Endothelial cell of umbilical vein (primary cell): ENCODE measurements around the gene HOXB3. TPM values are rescaled to one million over a fixed set of nuclear protein-coding genes. Genes with fewer than 3 reads are reported as not detected.

Source experiments
- BruUV-seq: library from RNA; stranded (reverse); fragments of 400-500 nt; replicated peaks from 2 replicates; lab custom pipeline; 2021; lab: Mats Ljungman, UMichigan
- CTCF ChIA-PET: fragments of 300-600, 350-600 bp; sonication (Branson Sonifier 250); formaldehyde crosslinking; loops from one replicate; lab custom pipeline; 2021; ENCODE audit warnings: antibody characterized with exemption, inconsistent platforms; lab: Charles Lee
- POLR2A ChIA-PET: fragments of 300-600, 350-600 bp; sonication (Branson Sonifier 250); formaldehyde crosslinking; loops from one replicate; lab custom pipeline; 2021; ENCODE audit warnings: antibody characterized with exemption, inconsistent platforms; lab: Charles Lee
- DNase-seq: peaks from one replicate; pipeline ENCODE4 v3.0.0-alpha.2; 2011; ENCODE audit warnings: low read depth, low spot score
- FAIRE-seq: peaks from 2 replicates; lab custom pipeline; 2011; peaks lifted over from hg19 to GRCh38; lab: Jason Lieb, UNC
- H2AFZ ChIP-seq: 2 replicates; pipeline ENCODE4 v1.6.0; 2012; ENCODE audit warnings: low read depth, low read length, control low read depth, inconsistent platforms
- H3K27ac ChIP-seq: 2 replicates; pipeline ENCODE4 v1.5.1; 2011; ENCODE audit warnings: low read depth, mild to moderate bottlenecking, control low read depth, low read length, moderate library complexity; ENCODE audit not compliant: insufficient read depth
- H3K27me3 ChIP-seq, 2 experiments: 2 replicates each; pipeline versions ENCODE4 v1.6.0 to v1.6.1; 2011; ENCODE audit warnings: low read length in 2 of 2, mixed read lengths in 1 of 2; ENCODE audit not compliant: control insufficient read depth in 2 of 2, insufficient read depth in 2 of 2
- H3K36me3 ChIP-seq, 2 experiments: 2 replicates in 1 of 2; 3 replicates in 1 of 2; pipeline ENCODE4 v1.5.1; 2011; ENCODE audit warnings: low read length in 2 of 2, mild to moderate bottlenecking in 1 of 2, moderate library complexity in 1 of 2; ENCODE audit not compliant: control insufficient read depth in 2 of 2, insufficient read depth in 2 of 2; ENCODE audit errors: extremely low read depth in 1 of 2
- H3K4me1 ChIP-seq: 3 replicates; pipeline ENCODE4 v1.5.1; 2011; ENCODE audit warnings: mild to moderate bottlenecking, low read length; ENCODE audit not compliant: control insufficient read depth, insufficient read depth; ENCODE audit errors: extremely low read depth
- H3K4me2 ChIP-seq: 2 replicates; pipeline ENCODE4 v1.6.1; 2011; ENCODE audit warnings: low read length, control low read depth, mixed read lengths; ENCODE audit not compliant: insufficient read depth
- H3K4me3 ChIP-seq, 3 experiments: fragments of 200-600 bp in 1 of 3; sonication (generic), shearing (Covaris generic) in 1 of 3; replicated peaks in 1 of 3; 2 replicates each; pipeline ENCODE4 v1.5.1; 2011 to 2016; ENCODE audit warnings: control low read depth in 3 of 3, low read length in 3 of 3, mild to moderate bottlenecking in 2 of 3, inconsistent platforms in 1 of 3, low read depth in 1 of 3, moderate library complexity in 1 of 3; ENCODE audit not compliant: insufficient read depth in 1 of 3
- H3K79me2 ChIP-seq: 2 replicates; pipeline ENCODE4 v1.6.0; 2012; ENCODE audit warnings: low read length, inconsistent platforms; ENCODE audit not compliant: control insufficient read depth, insufficient read depth
- H3K9ac ChIP-seq: replicated peaks from 2 replicates; pipeline ENCODE3; 2011; ENCODE audit warnings: low read length, control low read depth; ENCODE audit not compliant: insufficient read depth; ENCODE audit errors: extremely low read depth
- H3K9me1 ChIP-seq: replicated peaks from 3 replicates; pipeline ENCODE4 v1.6.0; 2011; ENCODE audit warnings: mild to moderate bottlenecking, low read length; ENCODE audit not compliant: control insufficient read depth, insufficient read depth; ENCODE audit errors: extremely low read depth
- H3K9me3 ChIP-seq: replicated peaks from 2 replicates; pipeline ENCODE4 v1.5.1; 2012; ENCODE audit warnings: low read length, inconsistent platforms; ENCODE audit not compliant: control insufficient read depth, insufficient read depth
- H4K20me1 ChIP-seq: replicated peaks from 2 replicates; pipeline ENCODE3; 2011; ENCODE audit warnings: mild to moderate bottlenecking, low read length; ENCODE audit not compliant: control insufficient read depth, insufficient read depth; ENCODE audit errors: extremely low read depth
- CTCF ChIP-seq, 2 donors: IDR thresholded peaks; 1 replicate in 1 of 2; 2 replicates in 1 of 2; pipeline ENCODE4 v1.5.1; 2011; ENCODE audit warnings: low read length in 2 of 2, mild to moderate bottlenecking in 2 of 2, moderate library complexity in 2 of 2, control low read depth in 1 of 2, inconsistent platforms in 1 of 2, low read depth in 1 of 2; ENCODE audit not compliant: insufficient read depth in 1 of 2; ENCODE audit errors: extremely low read depth in 1 of 2
- EZH2 ChIP-seq: IDR thresholded peaks from 2 replicates; pipeline ENCODE4 v1.6.1; 2012; ENCODE audit warnings: borderline replicate concordance, low read depth, mild to moderate bottlenecking, moderate library complexity, low read length, inconsistent platforms; ENCODE audit not compliant: severe bottlenecking
- FOS ChIP-seq: IDR thresholded peaks from 2 replicates; pipeline ENCODE4 v1.6.1; 2011; ENCODE audit warnings: mild to moderate bottlenecking, low read length, moderate library complexity, borderline replicate concordance; ENCODE audit not compliant: insufficient read depth
- GATA2 ChIP-seq: IDR thresholded peaks from 2 replicates; pipeline ENCODE4 v1.7.0; 2011; ENCODE audit warnings: low read depth, mild to moderate bottlenecking, moderate library complexity, mixed read lengths, low read length; ENCODE audit not compliant: insufficient read length, insufficient read depth
- JUN ChIP-seq: IDR thresholded peaks from 2 replicates; pipeline ENCODE4 v1.6.1; 2011; ENCODE audit warnings: borderline replicate concordance, low read depth; ENCODE audit not compliant: insufficient read length, insufficient read depth
- MAX ChIP-seq: IDR thresholded peaks from 2 replicates; pipeline ENCODE4 v1.6.1; 2011; ENCODE audit not compliant: insufficient read depth, insufficient read length
- MYC ChIP-seq: IDR thresholded peaks from one replicate; pipeline ENCODE4 v1.6.1; 2011; ENCODE audit warnings: mild to moderate bottlenecking, low read depth, low read length
- POLR2A ChIP-seq: IDR thresholded peaks from 2 replicates; pipeline ENCODE4 v1.6.1; 2012; ENCODE audit warnings: low read depth, mild to moderate bottlenecking, control low read depth, low read length
- POLR2AphosphoS5 ChIP-seq: IDR thresholded peaks from 2 replicates; pipeline ENCODE4 v1.6.1; 2012; ENCODE audit warnings: low read depth, mild to moderate bottlenecking, control low read depth, low read length, moderate library complexity; ENCODE audit not compliant: insufficient read depth
- dilution Hi-C: fragments of 300-500 bp; cut with MboI; formaldehyde crosslinking; loops from one replicate; pipeline ENCODE4 v1.15.0; 2019; ENCODE audit warnings: low sequenced_read_pairs; ENCODE audit not compliant: extremely low pct_ligation_motif_present
- intact Hi-C: fragments of 100-400 bp; cut with micrococcal nuclease; formaldehyde crosslinking; loops from one replicate; pipeline ENCODE4 v1.10.0; 2022
- polyA plus RNA-seq, 4 experiments: library from polyadenylated mRNA; depleted of rRNA in 3 of 4; stranded (reverse) in 3 of 4; unstranded in 1 of 4; fragments of >200 nt; gene quantifications; 2 replicates each; pipeline versions ENCODE4 v1.2.1 to v1.2.3, GENCODE V29; 2011 to 2012; ENCODE audit warnings: missing spikeins in 1 of 4
- total RNA-seq: library from RNA; stranded (reverse); gene quantifications from 2 replicates; pipeline ENCODE4 v1.2.3, GENCODE V29; 2021

Gene HOXB3
- total and polyA plus RNA-seq, 2 donors (not counting 3 experiments of a cell fraction or from before 2014, with no cell fraction given): 29.6 to 56.6 TPM

GRCh38 chr17:48575673-48576478 lies 14.2 kb downstream of the HOXB3 start:
- DNase-seq (peak; percentile 65), FAIRE-seq (peak; percentile 47)
- Histone ChIP-seq H3K27me3 (no peaks in the 10 kb centered on the region), H3K36me3 (peaks cover 0 to 3% of the 10 kb centered on the region in 2 experiments), H3K27ac (peak overlapping the region; percentile 66), H4K20me1 (no peaks in the 10 kb centered on the region), H3K4me3 (peak overlapping the region; percentile 9 to 69 (median 46)), H3K9me1 (no peaks in the 10 kb centered on the region), H3K9ac (peak overlapping the region; percentile 54), H2AFZ (no peak overlapping the region), H3K79me2 (peaks cover 93% of the 10 kb centered on the region), H3K4me2 (peak overlapping the region; percentile 81), H3K9me3 (no peaks in the 10 kb centered on the region), H3K4me1 (peaks cover 79% of the 10 kb centered on the region)
- ChIA-PET CTCF (interaction anchor here (1.0 to 2.4 kb wide), 3 partner anchors 19 to 27 kb away, joined by 3 to 9 read pairs (median 4); no protein-coding TSS in a partner anchor), POLR2A (no interaction called here)
- dilution Hi-C loops (no loop called here), intact Hi-C loops (loop anchor here (1.0 kb wide), 1 partner anchor 32 kb away; no protein-coding TSS in a partner anchor)
- no peak for TF ChIP-seq MYC
- no peak for TF ChIP-seq POLR2A
- TF ChIP-seq EZH2: no peak
- no peak for TF ChIP-seq POLR2AphosphoS5
- no peak for TF ChIP-seq MAX
- TF ChIP-seq GATA2: no peak
- no peak for TF ChIP-seq CTCF (IDR thresholded peaks at IDR 0.05; ENCODE audit: extremely low read depth in 1 of 2, insufficient read depth in 1 of 2, low read depth in 1 of 2, low read length in 2 of 2)
- TF ChIP-seq JUN: no peak
- no peak for TF ChIP-seq FOS
- no TSS peak for BruUV-seq
